HL-60 (cell line): ENCODE data around the gene C13orf42.

Source experiments
- GABPA ChIP-seq: IDR thresholded peaks from 2 replicates; pipeline ENCODE4 v1.6.1; 2012; ENCODE audit warnings: low read depth
- POLR2AphosphoS5 ChIP-seq: IDR thresholded peaks from 2 replicates; pipeline ENCODE4 v1.6.1; 2012; ENCODE audit warnings: low read depth
- REST ChIP-seq: IDR thresholded peaks from 2 replicates; pipeline ENCODE4 v1.6.1; 2012; ENCODE audit warnings: low read depth; ENCODE audit not compliant: insufficient replicate concordance
- SPI1 ChIP-seq: IDR thresholded peaks from 2 replicates; pipeline ENCODE4 v1.6.1; 2012; ENCODE audit warnings: low read depth, mild to moderate bottlenecking, borderline replicate concordance
- TF ChIP-seq, protein P1 (sequence below): IDR thresholded peaks from one replicate; pipeline ENCODE4 v1.5.1; 2011; ENCODE audit warnings: low read length, control low read depth, inconsistent platforms; ENCODE audit not compliant: insufficient read depth

GRCh38 chr13:51137250-51137649, 26.2 kb upstream of the C13orf42 start:
- TF ChIP-seq, protein P1, sequence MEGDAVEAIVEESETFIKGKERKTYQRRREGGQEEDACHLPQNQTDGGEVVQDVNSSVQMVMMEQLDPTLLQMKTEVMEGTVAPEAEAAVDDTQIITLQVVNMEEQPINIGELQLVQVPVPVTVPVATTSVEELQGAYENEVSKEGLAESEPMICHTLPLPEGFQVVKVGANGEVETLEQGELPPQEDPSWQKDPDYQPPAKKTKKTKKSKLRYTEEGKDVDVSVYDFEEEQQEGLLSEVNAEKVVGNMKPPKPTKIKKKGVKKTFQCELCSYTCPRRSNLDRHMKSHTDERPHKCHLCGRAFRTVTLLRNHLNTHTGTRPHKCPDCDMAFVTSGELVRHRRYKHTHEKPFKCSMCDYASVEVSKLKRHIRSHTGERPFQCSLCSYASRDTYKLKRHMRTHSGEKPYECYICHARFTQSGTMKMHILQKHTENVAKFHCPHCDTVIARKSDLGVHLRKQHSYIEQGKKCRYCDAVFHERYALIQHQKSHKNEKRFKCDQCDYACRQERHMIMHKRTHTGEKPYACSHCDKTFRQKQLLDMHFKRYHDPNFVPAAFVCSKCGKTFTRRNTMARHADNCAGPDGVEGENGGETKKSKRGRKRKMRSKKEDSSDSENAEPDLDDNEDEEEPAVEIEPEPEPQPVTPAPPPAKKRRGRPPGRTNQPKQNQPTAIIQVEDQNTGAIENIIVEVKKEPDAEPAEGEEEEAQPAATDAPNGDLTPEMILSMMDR, result no peak
- TF ChIP-seq POLR2AphosphoS5 (no peak), REST (no peak), GABPA (no peak), SPI1 (no peak)
